Heart right ventricle (tissue), 16 donors: ENCODE data around the gene FUNDC2. TPM values are rescaled to one million over a fixed set of nuclear protein-coding genes. Genes with fewer than 3 reads are reported as not detected.
"Not testable (repeated sequence)": the region's sequence is repeated elsewhere in the genome, so short reads cannot be mapped to it uniquely, and the experiment has no call there.

Experiments
- ATAC-seq, 8 donors: fragments of 200-7000 bp; cut with Tn5 transposase; one replicate each; pipeline ENCODE4 v1.9.1; 2020; ENCODE audit warnings: mild to moderate bottlenecking in 8 of 8, moderate library complexity in 8 of 8, moderate number of reproducible peaks in 1 of 8
- DNase-seq, 2 donors: peaks; one replicate each; pipeline ENCODE4 v3.0.0-alpha.2; 2020
- H3K27ac ChIP-seq, 10 donors: fragments of 200-600 bp; sonication (generic) in 2 of 10; one replicate each; pipeline versions ENCODE4 v1.5.0 to v1.8.0; 2020 to 2022; ENCODE audit warnings: mild to moderate bottlenecking in 3 of 10
- H3K27me3 ChIP-seq, 7 donors: fragments of 200-600 bp; one replicate each; pipeline ENCODE4 v1.8.0; 2021 to 2022; ENCODE audit warnings: mild to moderate bottlenecking in 2 of 7
- H3K36me3 ChIP-seq, 9 donors: fragments of 200-600 bp; sonication (generic) in 1 of 9; one replicate each; pipeline versions ENCODE4 v1.5.0 to v1.8.0; 2020 to 2022; ENCODE audit warnings: mild to moderate bottlenecking in 2 of 9
- H3K4me1 ChIP-seq, 9 donors: fragments of 200-600 bp; sonication (generic) in 1 of 9; one replicate each; pipeline versions ENCODE4 v1.5.0 to v1.8.0; 2020 to 2022; ENCODE audit warnings: mild to moderate bottlenecking in 4 of 9
- H3K4me3 ChIP-seq, 10 donors: fragments of 200-600 bp; sonication (generic) in 2 of 10; one replicate each; pipeline versions ENCODE4 v1.5.0 to v1.8.0; 2020 to 2022; ENCODE audit warnings: mild to moderate bottlenecking in 7 of 10, moderate library complexity in 2 of 10
- H3K9me3 ChIP-seq, 11 donors: fragments of 200-600 bp in 10 of 11; sonication (generic) in 2 of 11; one replicate each; pipeline versions ENCODE4 v1.5.0 to v1.8.0; 2013 to 2022; ENCODE audit warnings: mild to moderate bottlenecking in 2 of 11, control low read depth in 1 of 11, moderate library complexity in 1 of 11
- WGBS, 2 donors: extraction: QIAGEN DNeasy Blood & Tissue Kit; methylation state at CpG; one replicate each; pipeline ENCODE4 v1.1.7; 2013; ENCODE audit warnings: inconsistent platforms in 1 of 2; 5-methylcytosine and 5-hydroxymethylcytosine counted together
- intact Hi-C, 10 donors: fragments of 100-400 bp; cut with DNase I; formaldehyde crosslinking; loops; one replicate each; pipeline versions ENCODE4 v1.11.1 to v1.14.2; 2022
- polyA plus RNA-seq, 2 donors: library from polyadenylated mRNA; stranded (reverse); fragments of 200-250 nt; gene quantifications; one replicate each; pipeline ENCODE4 v1.2.3, GENCODE V29; 2013
- total RNA-seq, 10 donors: library from RNA; stranded (reverse); fragmentation: NEBNext Ultra II Directional in 3 of 10; extraction: Animal tissue kit (Norgen Biotek cat#: 25700) in 3 of 10; gene quantifications; one replicate each; pipeline versions ENCODE4 v1.2.1 to v1.2.4, GENCODE V29; 2021 to 2023
- TF ChIP-seq, protein P1 (sequence below), 9 donors: fragments of 200-600 bp; sonication (generic) in 2 of 9; IDR thresholded peaks; one replicate each; pipeline versions ENCODE4 v1.5.0 to v1.8.0; 2021 to 2022; ENCODE audit warnings: antibody characterized with exemption in 9 of 9, mild to moderate bottlenecking in 5 of 9, moderate library complexity in 1 of 9
- donor health status: Arrhythmogenic right ventricular cardiomyopathy.
- donor health status: ischemic (EF 13 %, LVEDD 7.1; RV severe dilation, severe dysfunction).
- donor health status: healthy with polysubstance abuse.
- donor health status: DM: no; HTN: yes; CAD: no.
- donor health status: DM: no; HTN: no; CAD: no.
- donor health status: ischemic (EF 25% LVEDD 6.9; RV normal size, moderate dysfunction).
- donor health status: ischemic (EF 25% LVEDD 5.7; RV mildly dilated, moderate dysfunction).
- donor health status: healthy.
- donor health status: DM: yes; HTN: yes; CAD: no.
- donor health status: Ischemic cardiomyopathy.
- donor health status: ischemic (EF 35%, LVEDD 5.7; RV mildly dilated, moderate dysfunction).
- donor health status: nonischemic (EF 11% LVEDD 7.7; RV severe dilation, severe dysfunction).
- donor health status: DM: yes; HTN: yes; CAD: no.
- donor health status: PGD.
- donor health status: ischemic (EF 29% LVEDD 5.4; RV normal size, mild dysfunction).
- donor health status: nonischemic (EF 23%, LVEDD 6.1; RV moderate dilation, normal function).

FUNDC2 gene
- total and polyA plus RNA-seq, 12 donors = 234 to 530 (median 312) TPM

DNA sequence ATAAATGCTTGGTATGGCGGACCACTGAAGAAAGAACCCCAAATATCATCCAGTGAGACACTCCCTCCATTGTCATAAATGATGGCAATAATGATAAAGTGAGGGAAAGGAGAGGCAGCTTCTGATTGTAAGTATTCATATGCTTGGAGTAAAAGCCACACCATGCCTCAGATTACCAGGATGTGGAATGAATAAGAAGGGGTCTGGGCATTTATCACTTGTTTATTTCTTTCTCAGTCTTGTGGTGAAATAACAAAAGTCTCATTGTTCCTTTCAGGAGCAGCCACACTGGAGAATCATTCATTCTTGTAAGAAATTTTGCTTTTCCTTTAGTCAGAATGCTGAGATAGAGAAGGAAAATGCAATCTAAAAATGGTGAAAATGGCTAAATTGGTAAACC is 25.8 kb upstream of the FUNDC2 start:
- H3K4me3 ChIP-seq = no peak overlapping the region
- TF ChIP-seq, protein P1, sequence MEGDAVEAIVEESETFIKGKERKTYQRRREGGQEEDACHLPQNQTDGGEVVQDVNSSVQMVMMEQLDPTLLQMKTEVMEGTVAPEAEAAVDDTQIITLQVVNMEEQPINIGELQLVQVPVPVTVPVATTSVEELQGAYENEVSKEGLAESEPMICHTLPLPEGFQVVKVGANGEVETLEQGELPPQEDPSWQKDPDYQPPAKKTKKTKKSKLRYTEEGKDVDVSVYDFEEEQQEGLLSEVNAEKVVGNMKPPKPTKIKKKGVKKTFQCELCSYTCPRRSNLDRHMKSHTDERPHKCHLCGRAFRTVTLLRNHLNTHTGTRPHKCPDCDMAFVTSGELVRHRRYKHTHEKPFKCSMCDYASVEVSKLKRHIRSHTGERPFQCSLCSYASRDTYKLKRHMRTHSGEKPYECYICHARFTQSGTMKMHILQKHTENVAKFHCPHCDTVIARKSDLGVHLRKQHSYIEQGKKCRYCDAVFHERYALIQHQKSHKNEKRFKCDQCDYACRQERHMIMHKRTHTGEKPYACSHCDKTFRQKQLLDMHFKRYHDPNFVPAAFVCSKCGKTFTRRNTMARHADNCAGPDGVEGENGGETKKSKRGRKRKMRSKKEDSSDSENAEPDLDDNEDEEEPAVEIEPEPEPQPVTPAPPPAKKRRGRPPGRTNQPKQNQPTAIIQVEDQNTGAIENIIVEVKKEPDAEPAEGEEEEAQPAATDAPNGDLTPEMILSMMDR (IDR thresholded peaks at IDR 0.05) = no peak
- intact Hi-C loops = no loop called here
- no peaks in the 10 kb centered on the region for H3K27me3 ChIP-seq
- H3K4me1 ChIP-seq = peaks cover 0 to 13% (median 6%) of the 10 kb centered on the region in 9 donors
- H3K27ac ChIP-seq = no peak overlapping the region
- H3K36me3 ChIP-seq = peaks cover 0 to 9% (median 0%) of the 10 kb centered on the region in 9 donors
- no peaks in the 10 kb centered on the region for H3K9me3 ChIP-seq
- ATAC-seq (no peak), DNase-seq (no peak)
- 92 to 100% methylated on average over 1 of the region's 1 CpG for WGBS, 2 donors

DNA sequence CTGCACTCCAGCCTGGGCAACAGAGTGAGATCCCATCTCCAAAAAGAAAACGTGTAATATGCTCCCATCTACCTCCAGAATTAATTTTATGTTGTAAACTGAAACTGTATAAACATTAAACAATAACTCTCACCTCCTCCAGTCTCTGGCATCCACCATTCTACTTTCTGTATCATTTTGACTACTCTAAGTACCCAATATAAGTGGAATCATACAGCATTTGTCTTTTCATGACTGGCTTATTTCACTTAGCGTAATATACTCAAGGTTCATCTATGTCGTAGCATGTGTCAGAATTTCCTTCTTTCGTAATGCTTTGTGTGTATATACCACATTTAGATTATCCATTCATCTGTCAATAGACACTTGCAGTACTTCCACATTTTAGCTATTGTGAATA is 24.8 kb upstream of the FUNDC2 start:
- intact Hi-C loops = no loop called here
- H3K4me3 ChIP-seq = no peak overlapping the region
- peaks cover 0 to 14% (median 8%) of the 10 kb centered on the region in 9 donors for H3K4me1 ChIP-seq
- no peak overlapping the region for H3K27ac ChIP-seq
- TF ChIP-seq, protein P1 (IDR thresholded peaks at IDR 0.05) = no peak
- 91 to 95% methylated on average over 4 of the region's 4 CpGs for WGBS, 2 donors
- H3K27me3 ChIP-seq = no peaks in the 10 kb centered on the region
- H3K36me3 ChIP-seq = no peaks in the 10 kb centered on the region
- DNase-seq (no peak), ATAC-seq (no peak)
- no peaks in the 10 kb centered on the region for H3K9me3 ChIP-seq

DNA sequence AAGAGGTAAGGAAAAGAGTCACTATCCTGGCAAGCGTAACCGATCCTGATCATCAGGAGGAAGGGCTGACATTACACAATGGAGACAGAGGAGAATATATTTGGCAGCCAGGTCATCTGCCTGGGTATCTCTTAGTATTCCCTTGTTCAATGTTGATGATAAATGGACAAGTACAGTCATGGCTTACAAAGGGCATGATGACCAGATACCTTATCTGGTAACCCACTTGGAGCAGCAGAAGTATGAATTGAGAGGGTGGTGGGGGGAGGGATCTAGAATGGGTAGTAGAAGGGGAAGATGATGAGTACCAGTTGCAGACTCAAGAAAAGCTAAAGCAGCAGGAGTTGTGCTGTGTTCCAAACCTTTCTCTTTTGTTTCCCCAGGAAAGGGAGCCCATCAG is 21.5 kb upstream of the FUNDC2 start:
- DNase-seq (no peak), ATAC-seq (no peak)
- TF ChIP-seq, protein P1 (IDR thresholded peaks at IDR 0.05) = no peak

DNA sequence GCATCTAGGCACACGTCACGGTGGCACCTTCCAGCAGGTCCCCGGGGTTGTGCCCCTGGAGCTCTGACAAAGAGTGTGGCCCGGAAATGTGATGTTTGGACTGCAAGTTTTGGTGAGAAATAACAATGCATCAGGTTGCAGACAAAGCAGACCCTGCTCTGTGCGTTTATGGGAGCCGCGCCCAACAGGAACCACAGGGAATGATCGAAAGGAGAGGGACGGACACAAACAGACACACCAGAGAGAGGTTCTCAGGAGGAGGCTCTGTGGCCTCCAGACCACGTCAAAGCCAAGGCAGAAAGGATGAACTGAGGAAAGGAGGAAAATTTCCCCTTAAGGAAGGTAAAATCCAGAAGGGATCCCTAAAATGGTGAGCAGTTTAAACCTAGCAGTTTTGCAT is 20.3 kb upstream of the FUNDC2 start:
- DNase-seq, H3K4me3 ChIP-seq, H3K27me3 ChIP-seq, H3K9me3 ChIP-seq, H3K36me3 ChIP-seq, intact Hi-C loops, H3K27ac ChIP-seq: not testable (repeated sequence)
- WGBS, 2 donors = no CpG with 5 or more reads among the region's 10 CpGs
- peak in 1 of 8 donors; percentile 17 for ATAC-seq
- peaks cover 0 to 41% (median 19%) of the 10 kb centered on the region in 9 donors for H3K4me1 ChIP-seq

More for the DNA sequence above, 21.5 kb upstream of the FUNDC2 start:
- intact Hi-C loops = no loop called here
- no peaks in the 10 kb centered on the region for H3K9me3 ChIP-seq
- H3K27me3 ChIP-seq = no peaks in the 10 kb centered on the region
- H3K4me3 ChIP-seq = no peak overlapping the region
- peaks cover 0 to 39% (median 19%) of the 10 kb centered on the region in 9 donors for H3K4me1 ChIP-seq
- no peaks in the 10 kb centered on the region for H3K36me3 ChIP-seq
- 65 to 80% methylated on average over 2 of the region's 2 CpGs for WGBS, 2 donors
- peak overlapping the region in 3 of 10 donors; percentile 34 to 58 (median 44) for H3K27ac ChIP-seq

DNA sequence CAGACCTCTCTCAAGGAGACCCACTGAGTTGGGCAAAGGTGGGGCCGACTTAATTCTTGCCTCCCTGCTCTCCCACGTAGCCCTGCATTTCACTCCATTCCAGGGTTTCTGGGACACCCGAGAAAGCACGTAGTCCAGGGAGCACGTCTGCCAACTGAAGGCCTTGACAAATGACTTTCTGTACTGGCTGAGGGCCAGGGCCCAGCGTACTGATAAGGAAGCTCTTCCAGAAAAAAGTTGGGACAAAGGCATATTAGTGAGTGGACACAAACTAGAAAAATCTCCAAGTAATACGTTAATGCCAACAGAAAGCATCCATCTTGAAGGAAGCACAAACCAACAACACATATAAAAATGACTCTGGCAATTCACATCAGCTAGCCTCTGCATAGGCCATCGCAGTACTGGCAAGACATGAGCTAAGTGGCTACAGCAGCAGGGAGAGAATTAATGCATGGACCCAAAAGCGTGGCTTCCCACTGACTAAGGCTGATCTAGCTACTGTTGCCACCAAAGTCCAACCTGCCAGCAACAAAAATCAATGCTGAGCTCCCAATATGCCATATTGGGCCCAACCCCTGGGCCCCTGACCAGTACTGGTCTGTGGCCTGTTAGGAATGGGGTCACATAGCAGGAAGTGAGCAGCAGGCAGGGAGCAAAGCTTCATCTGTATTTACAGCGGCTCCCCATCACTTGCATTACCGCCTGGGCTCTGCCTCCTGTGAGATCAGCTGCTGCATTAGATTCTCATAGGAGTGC is 19.6 kb upstream of the FUNDC2 start:
- ATAC-seq = peak in 7 of 8 donors; percentile 42 to 70 (median 64)
- H3K36me3 ChIP-seq, intact Hi-C loops, DNase-seq, H3K9me3 ChIP-seq, H3K4me3 ChIP-seq, H3K27me3 ChIP-seq: not testable (repeated sequence)
- peak overlapping the region; percentile 25 to 77 (median 60) for H3K27ac ChIP-seq
- peaks cover 0 to 41% (median 19%) of the 10 kb centered on the region in 9 donors for H3K4me1 ChIP-seq
- 41 to 51% methylated on average over 6 of the region's 11 CpGs for WGBS, 2 donors

DNA sequence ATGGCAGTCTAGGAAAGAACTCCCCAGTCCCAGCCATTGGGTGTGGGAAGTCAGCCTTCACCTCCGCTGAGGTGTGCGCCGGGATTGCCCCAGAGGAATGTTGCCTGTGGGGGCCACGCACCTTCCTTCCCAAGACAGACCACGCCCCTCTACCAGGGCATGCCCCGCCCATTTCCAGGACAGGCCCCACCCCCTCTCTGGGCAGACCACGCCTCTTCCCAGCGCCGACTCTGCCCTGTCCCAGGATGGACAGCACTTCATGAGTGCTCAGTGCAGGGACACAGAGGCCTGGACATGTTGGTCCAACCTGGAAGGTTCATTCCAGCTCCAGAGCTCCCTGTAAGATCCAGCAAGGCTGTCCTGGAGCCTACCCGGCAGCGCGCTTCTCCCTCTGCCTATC is 18.1 kb upstream of the FUNDC2 start:
- Histone ChIP-seq H3K27ac (peak overlapping the region in 4 of 10 donors; percentile 59 to 76 (median 72)), H3K4me1 (peaks cover 0 to 41% (median 19%) of the 10 kb centered on the region in 9 donors)
- WGBS, 2 donors = 92 to 94% methylated on average over 3 to 6 of the region's 12 CpGs
- DNase-seq, H3K36me3 ChIP-seq, intact Hi-C loops, H3K9me3 ChIP-seq, H3K27me3 ChIP-seq, H3K4me3 ChIP-seq: not testable (repeated sequence)
- ATAC-seq = peak in 4 of 8 donors; percentile 30 to 71 (median 40)
